CD4-positive, alpha-beta memory T cell (primary cell): Measurements from ENCODE around the gene CDK5R2. TPM values are rescaled to one million over a fixed set of nuclear protein-coding genes. Genes with fewer than 3 reads are reported as not detected.

Experiments
- CTCF ChIA-PET: fragments of 350-600 bp; sonication (Branson Sonifier 250); formaldehyde crosslinking; loops from one replicate; lab custom pipeline; 2021; ENCODE audit warnings: inconsistent platforms; ENCODE audit not compliant: partially characterized antibody; lab: Charles Lee
- POLR2A ChIA-PET: fragments of 350-600 bp; sonication (Branson Sonifier 250); formaldehyde crosslinking; loops from one replicate; lab custom pipeline; 2021; ENCODE audit not compliant: partially characterized antibody; lab: Charles Lee
- DNase-seq, 5 donors: peaks; one replicate each; pipeline versions ENCODE4 v3.0.0 to v3.0.0-alpha.2; 2020 to 2022; ENCODE audit warnings: mixed read lengths in 1 of 5
- H3K27ac ChIP-seq: one replicate; pipeline ENCODE4 v1.7.0; 2013; ENCODE audit warnings: low read depth, low read length
- H3K27me3 ChIP-seq: 2 replicates; pipeline ENCODE4 v1.7.0; 2013; ENCODE audit warnings: mild to moderate bottlenecking, low read length, moderate library complexity; ENCODE audit not compliant: insufficient read depth
- H3K36me3 ChIP-seq: 2 replicates; pipeline ENCODE4 v1.7.0; 2013; ENCODE audit warnings: mild to moderate bottlenecking, low read length, moderate library complexity; ENCODE audit not compliant: insufficient read depth
- H3K4me1 ChIP-seq: 2 replicates; pipeline ENCODE4 v1.7.0; 2013; ENCODE audit warnings: mild to moderate bottlenecking, low read length, moderate library complexity; ENCODE audit not compliant: insufficient read depth
- H3K4me3 ChIP-seq, 2 donors: one replicate each; pipeline ENCODE4 v1.7.0; 2013; ENCODE audit warnings: low read length in 2 of 2, mild to moderate bottlenecking in 1 of 2
- H3K9me3 ChIP-seq, 2 donors: one replicate each; pipeline ENCODE4 v1.7.0; 2013; ENCODE audit warnings: low read length in 2 of 2, control low read depth in 1 of 2; ENCODE audit not compliant: control insufficient read depth in 1 of 2
- H3K27ac Mint-ChIP-seq, 7 donors: one replicate each; pipeline ENCODE4 v1.8.0; 2020 to 2021; ENCODE audit warnings: mixed read lengths in 7 of 7, mild to moderate bottlenecking in 6 of 7, inconsistent platforms in 3 of 7, moderate library complexity in 3 of 7
- H3K27me3 Mint-ChIP-seq, 2 donors: one replicate each; pipeline ENCODE4 v1.8.0; 2020 to 2021; ENCODE audit warnings: mixed read lengths in 2 of 2
- H3K36me3 Mint-ChIP-seq, 2 donors: one replicate each; pipeline ENCODE4 v1.8.0; 2020 to 2021; ENCODE audit warnings: mixed read lengths in 2 of 2, inconsistent platforms in 1 of 2, mild to moderate bottlenecking in 1 of 2
- H3K4me1 Mint-ChIP-seq, 4 donors: one replicate each; pipeline ENCODE4 v1.8.0; 2020 to 2021; ENCODE audit warnings: mixed read lengths in 4 of 4, mild to moderate bottlenecking in 1 of 4
- H3K4me3 Mint-ChIP-seq, 8 donors: one replicate each; pipeline ENCODE4 v1.8.0; 2020 to 2021; ENCODE audit warnings: mixed read lengths in 8 of 8, mild to moderate bottlenecking in 7 of 8, moderate library complexity in 6 of 8, inconsistent platforms in 3 of 8
- H3K9me3 Mint-ChIP-seq, 8 donors: one replicate each; pipeline ENCODE4 v1.8.0; 2020 to 2021; ENCODE audit warnings: mixed read lengths in 8 of 8, mild to moderate bottlenecking in 5 of 8, inconsistent platforms in 3 of 8, moderate library complexity in 1 of 8
- intact Hi-C: fragments of 100-400 bp; cut with micrococcal nuclease; formaldehyde crosslinking; loops from one replicate; pipeline ENCODE4 v1.15.1; 2023
- polyA plus RNA-seq, 2 donors: library from polyadenylated mRNA; unstranded; fragments of 300-500 nt; fragmentation: Illumina TruSeq; gene quantifications; one replicate each; pipeline ENCODE4 v1.2.3, GENCODE V29; 2021
- total RNA-seq, 2 experiments: library from RNA; stranded (reverse); gene quantifications; one replicate each; pipeline ENCODE4 v1.2.3, GENCODE V29; 2021

Gene CDK5R2
- total and polyA plus RNA-seq, 4 experiments from 2014 or later: not detected

DNA sequence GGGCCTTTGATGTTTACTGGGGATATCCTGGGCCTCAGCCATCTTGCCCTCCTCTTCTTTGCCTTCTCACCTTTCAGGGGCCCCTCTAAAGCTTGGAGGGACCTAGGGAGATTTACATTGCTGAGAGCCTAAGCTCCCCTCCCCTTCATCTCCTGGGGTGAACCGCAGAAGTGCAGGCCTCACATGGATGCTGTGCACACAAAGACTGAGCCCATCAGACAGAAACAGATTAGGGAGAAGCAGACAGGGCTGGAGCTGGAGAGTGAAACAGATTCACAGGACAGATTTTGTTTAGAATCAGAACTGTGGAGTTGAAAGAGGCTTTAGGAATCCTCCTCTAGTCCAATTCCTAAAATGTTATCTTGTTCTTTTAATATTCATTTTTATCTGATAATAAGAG lies 3.4 kb upstream of the CDK5R2 start:
- no peaks in the 10 kb centered on the region for H3K36me3 Mint-ChIP-seq
- peaks cover 36 to 50% of the 10 kb centered on the region in 2 donors for H3K27me3 Mint-ChIP-seq
- no peak overlapping the region for H3K27ac Mint-ChIP-seq
- ChIA-PET CTCF (interaction anchor here (1.4 kb wide), 1 partner anchor 12 kb away, joined by 3 read pairs; no protein-coding TSS in a partner anchor), POLR2A (no interaction called here)
- intact Hi-C loops: no loop called here
- peaks cover 12% of the 10 kb centered on the region for H3K27me3 ChIP-seq
- peaks cover 17% of the 10 kb centered on the region for H3K4me1 ChIP-seq
- H3K27ac ChIP-seq: no peak overlapping the region
- no peak for DNase-seq
- no peaks in the 10 kb centered on the region for H3K36me3 ChIP-seq
- H3K9me3 ChIP-seq: no peaks in the 10 kb centered on the region
- H3K9me3 Mint-ChIP-seq: peaks cover 0 to under 1% (median 0%) of the 10 kb centered on the region in 8 donors
- H3K4me3 Mint-ChIP-seq: no peak overlapping the region
- no peak overlapping the region for H3K4me3 ChIP-seq
- H3K4me1 Mint-ChIP-seq: peaks cover 4 to 23% (median 12%) of the 10 kb centered on the region in 4 donors

DNA sequence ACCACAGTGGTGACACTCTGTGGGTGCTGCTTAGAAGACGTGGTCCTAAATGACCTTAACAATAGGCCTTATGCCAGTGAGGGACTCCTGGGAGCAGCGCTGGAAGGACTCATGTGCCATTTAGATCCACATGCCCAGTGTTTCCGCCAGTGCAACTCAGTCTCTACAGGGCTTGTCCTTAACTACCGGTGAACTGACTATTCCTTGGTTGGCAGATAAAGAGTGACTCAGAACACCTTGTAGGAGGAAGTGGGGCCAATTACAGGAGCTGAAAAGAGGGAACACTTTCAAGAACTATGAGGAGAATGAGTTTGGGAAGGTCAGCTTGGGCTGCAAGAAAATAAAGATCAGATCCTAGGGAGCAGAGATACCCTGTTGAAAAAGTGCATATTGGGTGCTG lies 1.8 kb upstream of the CDK5R2 start:
- peaks cover 0 to 6% (median 0%) of the 10 kb centered on the region in 8 donors for H3K9me3 Mint-ChIP-seq
- peaks cover 27% of the 10 kb centered on the region for H3K27me3 ChIP-seq

DNA sequence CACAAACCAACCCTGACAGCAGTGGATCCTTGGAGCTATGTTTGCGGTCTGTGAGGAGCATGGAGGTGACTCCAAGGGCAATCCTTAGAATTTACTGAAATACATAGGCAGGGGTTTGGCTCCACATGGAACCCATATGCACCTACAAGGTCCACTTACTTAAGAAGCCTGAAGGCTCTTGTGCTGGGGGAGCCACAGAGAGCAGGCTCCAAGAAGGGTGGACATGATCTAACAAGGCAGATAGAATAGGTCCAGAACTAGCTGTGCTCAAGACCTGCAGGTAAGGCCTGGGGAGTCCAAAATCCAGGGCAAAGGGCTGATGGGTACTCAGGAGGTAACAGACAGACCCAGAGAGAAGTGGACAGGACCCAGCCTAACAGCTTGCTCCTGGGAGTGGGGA lies 1.2 kb upstream of the CDK5R2 start:
- POLR2A ChIA-PET: no interaction called here
- peaks cover 8 to 31% (median 19%) of the 10 kb centered on the region in 4 donors for H3K4me1 Mint-ChIP-seq
- peak overlapping the region in 4 of 8 donors; percentile 21 to 56 (median 45) for H3K4me3 Mint-ChIP-seq

More for the DNA sequence above, 1.8 kb upstream of the CDK5R2 start:
- H3K9me3 ChIP-seq: no peaks in the 10 kb centered on the region
- Mint-ChIP-seq H3K4me1 (peaks cover 8 to 27% (median 18%) of the 10 kb centered on the region in 4 donors), H3K36me3 (no peaks in the 10 kb centered on the region), H3K27ac (no peak overlapping the region), H3K4me3 (peak overlapping the region in 1 of 8 donors; percentile 31), H3K27me3 (peaks cover 48 to 52% of the 10 kb centered on the region in 2 donors)
- ChIA-PET CTCF (interaction anchor here (1.0 kb wide), 1 partner anchor 72 kb away, joined by 3 read pairs; no protein-coding TSS in a partner anchor), POLR2A (no interaction called here)
- H3K4me1 ChIP-seq: peaks cover 25% of the 10 kb centered on the region
- DNase-seq: no peak
- no peak overlapping the region for H3K4me3 ChIP-seq
- H3K27ac ChIP-seq: no peak overlapping the region
- no peaks in the 10 kb centered on the region for H3K36me3 ChIP-seq
- intact Hi-C loops: no loop called here

DNA sequence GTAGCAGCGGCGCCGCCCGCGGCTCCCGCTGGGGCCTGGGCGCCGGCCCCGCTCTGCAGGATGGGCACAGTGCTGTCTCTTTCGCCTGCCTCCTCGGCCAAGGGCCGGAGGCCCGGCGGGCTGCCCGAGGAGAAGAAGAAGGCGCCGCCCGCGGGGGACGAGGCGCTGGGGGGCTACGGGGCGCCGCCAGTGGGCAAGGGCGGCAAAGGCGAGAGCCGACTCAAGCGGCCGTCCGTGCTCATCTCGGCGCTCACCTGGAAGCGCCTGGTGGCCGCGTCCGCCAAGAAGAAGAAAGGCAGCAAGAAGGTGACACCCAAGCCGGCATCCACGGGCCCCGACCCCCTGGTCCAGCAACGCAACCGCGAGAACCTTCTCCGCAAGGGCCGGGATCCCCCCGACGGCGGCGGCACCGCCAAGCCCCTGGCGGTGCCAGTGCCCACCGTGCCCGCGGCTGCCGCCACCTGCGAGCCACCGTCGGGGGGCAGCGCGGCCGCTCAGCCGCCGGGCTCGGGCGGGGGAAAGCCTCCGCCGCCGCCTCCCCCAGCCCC lies 369 bp downstream of the CDK5R2 start:
- POLR2A ChIA-PET: no interaction called here
- intact Hi-C loops: no loop called here
- no peak overlapping the region for H3K4me3 ChIP-seq

More for the DNA sequence above, 1.2 kb upstream of the CDK5R2 start:
- Mint-ChIP-seq H3K27me3 (peaks cover 51 to 53% of the 10 kb centered on the region in 2 donors), H3K36me3 (no peaks in the 10 kb centered on the region), H3K9me3 (peaks cover 0 to 6% (median 0%) of the 10 kb centered on the region in 8 donors), H3K27ac (no peak overlapping the region)
- H3K4me3 ChIP-seq: no peak overlapping the region
- H3K9me3 ChIP-seq: no peaks in the 10 kb centered on the region
- no peak for DNase-seq
- H3K27ac ChIP-seq: no peak overlapping the region
- intact Hi-C loops: no loop called here
- peaks cover 33% of the 10 kb centered on the region for H3K27me3 ChIP-seq
- H3K4me1 ChIP-seq: peaks cover 27% of the 10 kb centered on the region
- no peaks in the 10 kb centered on the region for H3K36me3 ChIP-seq
- CTCF ChIA-PET: interaction anchor here (0.6 to 1.0 kb wide), 2 partner anchors 71 to 74 kb away, joined by 3 read pairs; no protein-coding TSS in a partner anchor

DNA sequence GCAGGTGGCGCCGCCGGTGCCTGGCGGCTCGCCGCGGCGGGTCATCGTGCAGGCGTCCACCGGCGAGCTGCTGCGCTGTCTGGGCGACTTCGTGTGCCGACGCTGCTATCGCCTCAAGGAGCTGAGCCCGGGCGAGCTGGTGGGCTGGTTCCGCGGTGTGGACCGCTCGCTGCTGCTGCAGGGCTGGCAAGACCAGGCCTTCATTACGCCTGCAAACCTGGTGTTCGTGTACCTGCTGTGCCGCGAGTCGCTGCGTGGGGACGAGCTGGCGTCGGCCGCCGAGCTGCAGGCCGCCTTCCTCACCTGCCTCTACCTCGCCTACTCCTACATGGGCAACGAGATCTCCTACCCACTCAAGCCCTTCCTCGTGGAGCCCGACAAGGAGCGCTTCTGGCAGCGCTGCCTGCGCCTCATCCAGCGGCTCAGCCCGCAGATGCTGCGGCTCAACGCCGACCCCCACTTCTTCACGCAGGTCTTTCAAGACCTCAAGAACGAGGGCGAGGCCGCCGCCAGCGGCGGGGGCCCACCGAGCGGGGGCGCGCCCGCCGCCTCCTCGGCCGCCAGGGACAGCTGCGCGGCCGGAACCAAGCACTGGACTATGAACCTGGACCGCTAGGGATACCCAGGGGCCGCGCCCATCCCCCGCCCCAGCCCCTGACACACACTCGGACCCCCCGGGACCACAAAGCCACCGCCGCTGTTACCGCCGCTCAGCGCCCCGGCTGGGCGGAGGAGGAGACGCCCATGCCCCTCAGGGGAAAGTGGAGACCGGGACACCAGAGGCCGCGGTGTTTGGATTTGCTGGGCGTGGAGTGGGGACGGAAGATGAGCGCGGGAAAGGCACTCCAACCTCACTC lies 1.1 kb downstream of the CDK5R2 start:
- H3K4me1 Mint-ChIP-seq: peaks cover 8 to 31% (median 19%) of the 10 kb centered on the region in 4 donors
- peaks cover 58 to 62% of the 10 kb centered on the region in 2 donors for H3K27me3 Mint-ChIP-seq
- H3K36me3 Mint-ChIP-seq: no peaks in the 10 kb centered on the region
- H3K4me3 Mint-ChIP-seq: peak overlapping the region in 6 of 8 donors; percentile 21 to 75 (median 58)
- Histone ChIP-seq H3K27ac (no peak overlapping the region), H3K4me1 (peaks cover 27% of the 10 kb centered on the region), H3K36me3 (no peaks in the 10 kb centered on the region), H3K27me3 (peaks cover 48% of the 10 kb centered on the region), H3K4me3 (no peak overlapping the region), H3K9me3 (no peaks in the 10 kb centered on the region)
- H3K27ac Mint-ChIP-seq: no peak overlapping the region
- CTCF ChIA-PET: interaction anchor here (0.9 kb wide), 1 partner anchor 8 kb away, joined by 3 read pairs; no protein-coding TSS in a partner anchor
- no peak for DNase-seq
- POLR2A ChIA-PET: no interaction called here
- intact Hi-C loops: no loop called here
- H3K9me3 Mint-ChIP-seq: peaks cover 0 to 8% (median 1%) of the 10 kb centered on the region in 8 donors

More for the DNA sequence above, 369 bp downstream of the CDK5R2 start:
- Mint-ChIP-seq H3K4me3 (peak overlapping the region in 1 of 8 donors; percentile 34), H3K36me3 (no peaks in the 10 kb centered on the region), H3K27ac (no peak overlapping the region), H3K9me3 (peaks cover 0 to 8% (median 1%) of the 10 kb centered on the region in 8 donors), H3K4me1 (peaks cover 8 to 31% (median 19%) of the 10 kb centered on the region in 4 donors), H3K27me3 (peaks cover 59 to 61% of the 10 kb centered on the region in 2 donors)
- CTCF ChIA-PET: no interaction called here
- H3K9me3 ChIP-seq: no peaks in the 10 kb centered on the region
- DNase-seq: no peak
- H3K36me3 ChIP-seq: no peaks in the 10 kb centered on the region
- no peak overlapping the region for H3K27ac ChIP-seq
- peaks cover 27% of the 10 kb centered on the region for H3K4me1 ChIP-seq
- H3K27me3 ChIP-seq: peaks cover 48% of the 10 kb centered on the region

DNA sequence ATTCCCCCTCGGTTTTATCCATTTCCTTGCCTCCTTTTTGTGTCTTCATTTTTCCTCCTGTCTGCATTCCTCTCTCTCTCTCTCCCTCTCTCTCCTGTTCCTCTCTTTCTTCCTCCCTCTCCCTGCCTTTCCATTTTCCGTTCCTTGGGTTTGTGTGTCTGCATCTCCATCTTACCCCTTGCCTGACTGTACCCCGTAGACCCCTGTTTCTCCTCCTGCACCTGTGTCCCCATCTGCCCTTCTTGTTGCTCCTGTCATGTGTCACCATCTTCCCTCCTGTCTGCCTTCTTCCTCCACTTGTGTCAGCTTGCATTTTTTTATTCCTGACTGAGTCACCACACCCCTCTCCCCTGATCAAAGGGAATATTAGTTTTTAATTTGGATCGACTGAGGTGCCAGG lies 1.8 kb downstream of the CDK5R2 start:
- Mint-ChIP-seq H3K4me3 (peak overlapping the region in 7 of 8 donors; percentile 31 to 75 (median 59)), H3K4me1 (peaks cover 8 to 31% (median 19%) of the 10 kb centered on the region in 4 donors), H3K27ac (peak overlapping the region in 2 of 7 donors; percentile 2 to 6), H3K27me3 (peaks cover 61 to 66% of the 10 kb centered on the region in 2 donors), H3K36me3 (no peaks in the 10 kb centered on the region), H3K9me3 (peaks cover 0 to 8% (median 1%) of the 10 kb centered on the region in 8 donors)
- no peak for DNase-seq
- Histone ChIP-seq H3K4me3 (no peak overlapping the region), H3K36me3 (no peaks in the 10 kb centered on the region), H3K27ac (no peak overlapping the region), H3K4me1 (peaks cover 27% of the 10 kb centered on the region), H3K9me3 (no peaks in the 10 kb centered on the region), H3K27me3 (peaks cover 48% of the 10 kb centered on the region)
- intact Hi-C loops: no loop called here
- ChIA-PET POLR2A (no interaction called here), CTCF (interaction anchor here (0.9 kb wide), 1 partner anchor 9 kb away, joined by 3 read pairs; no protein-coding TSS in a partner anchor)
